Measurements from ENCODE around the gene EPHX1.

Gene EPHX1

GRCh38 chr1:225846331-225847310 lies 36.7 kb downstream of the EPHX1 start:
- no peak overlapping the region for H3K4me3 ChIP-seq (ENCODE audit: low read depth, low read length)
- TF ChIP-seq, protein P1, sequence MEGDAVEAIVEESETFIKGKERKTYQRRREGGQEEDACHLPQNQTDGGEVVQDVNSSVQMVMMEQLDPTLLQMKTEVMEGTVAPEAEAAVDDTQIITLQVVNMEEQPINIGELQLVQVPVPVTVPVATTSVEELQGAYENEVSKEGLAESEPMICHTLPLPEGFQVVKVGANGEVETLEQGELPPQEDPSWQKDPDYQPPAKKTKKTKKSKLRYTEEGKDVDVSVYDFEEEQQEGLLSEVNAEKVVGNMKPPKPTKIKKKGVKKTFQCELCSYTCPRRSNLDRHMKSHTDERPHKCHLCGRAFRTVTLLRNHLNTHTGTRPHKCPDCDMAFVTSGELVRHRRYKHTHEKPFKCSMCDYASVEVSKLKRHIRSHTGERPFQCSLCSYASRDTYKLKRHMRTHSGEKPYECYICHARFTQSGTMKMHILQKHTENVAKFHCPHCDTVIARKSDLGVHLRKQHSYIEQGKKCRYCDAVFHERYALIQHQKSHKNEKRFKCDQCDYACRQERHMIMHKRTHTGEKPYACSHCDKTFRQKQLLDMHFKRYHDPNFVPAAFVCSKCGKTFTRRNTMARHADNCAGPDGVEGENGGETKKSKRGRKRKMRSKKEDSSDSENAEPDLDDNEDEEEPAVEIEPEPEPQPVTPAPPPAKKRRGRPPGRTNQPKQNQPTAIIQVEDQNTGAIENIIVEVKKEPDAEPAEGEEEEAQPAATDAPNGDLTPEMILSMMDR (IDR thresholded peaks at IDR 0.05; ENCODE audit: low read depth, low read length), result no peak

DNA sequence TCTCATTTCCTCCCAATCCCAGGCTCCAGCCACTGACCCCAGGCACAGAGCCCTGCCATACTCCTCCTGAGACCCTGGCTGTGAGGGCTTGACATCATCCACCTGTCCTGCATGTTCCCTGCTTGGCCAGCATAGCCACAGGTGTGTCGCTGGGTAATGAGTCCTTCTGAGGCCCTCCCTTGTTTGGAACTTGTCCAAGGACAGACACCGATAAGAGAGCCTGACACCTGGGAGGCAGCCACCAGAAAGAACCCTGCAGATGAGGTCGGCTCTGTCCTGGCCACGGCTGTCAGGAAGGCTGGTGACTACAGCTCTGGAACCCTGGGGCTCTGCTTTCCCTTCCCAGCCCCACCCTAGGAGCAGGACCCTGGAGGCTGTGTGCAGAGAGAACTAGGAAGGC lies 37.7 kb downstream of the EPHX1 start:
- TF ChIP-seq, protein P1 (IDR thresholded peaks at IDR 0.05; ENCODE audit: low read depth, low read length), result no peak
- H3K4me3 ChIP-seq (ENCODE audit: low read depth, low read length), result no peak overlapping the region

GRCh38 chr1:225848030-225848955 lies 38.4 kb downstream of the EPHX1 start:
- H3K4me3 ChIP-seq (ENCODE audit: low read depth, low read length), result no peak overlapping the region

DNA sequence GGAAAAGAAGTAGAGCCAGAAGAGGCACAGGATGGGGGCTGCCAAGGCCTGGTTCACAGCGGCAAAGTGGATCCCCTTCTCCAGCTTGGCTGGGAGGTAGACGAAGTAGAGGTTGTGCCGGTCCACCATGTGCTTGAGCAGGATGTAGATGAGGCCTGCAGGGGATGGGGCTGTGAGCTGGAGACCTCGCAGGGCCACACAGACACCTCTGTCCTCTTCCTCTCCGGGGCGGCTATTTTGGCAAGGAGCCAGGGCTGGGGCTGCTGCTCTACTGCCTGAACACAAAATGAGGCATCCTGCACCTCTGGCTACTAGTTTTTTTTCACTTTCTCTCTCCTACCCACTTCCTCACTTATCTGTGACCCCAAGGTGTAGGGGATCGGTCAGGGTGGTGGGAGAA lies 40.0 kb downstream of the EPHX1 start:
- no peak overlapping the region for H3K4me3 ChIP-seq (ENCODE audit: low read depth, low read length)
- TF ChIP-seq, protein P1 (IDR thresholded peaks at IDR 0.05; ENCODE audit: low read depth, low read length), result no peak

More at GRCh38 chr1:225848030-225848955, 38.4 kb downstream of the EPHX1 start:
- TF ChIP-seq, protein P1 (IDR thresholded peaks at IDR 0.05; ENCODE audit: low read depth, low read length), result no peak

GRCh38 chr1:225850370-225850769 lies 40.4 kb downstream of the EPHX1 start:
- no peak overlapping the region for H3K4me3 ChIP-seq (ENCODE audit: low read depth, low read length)
- TF ChIP-seq, protein P1 (IDR thresholded peaks at IDR 0.05; ENCODE audit: low read depth, low read length), result no peak

GRCh38 chr1:225851805-225852204 lies 41.9 kb downstream of the EPHX1 start:
- no peak overlapping the region for H3K4me3 ChIP-seq (ENCODE audit: low read depth, low read length)

More at GRCh38 chr1:225851805-225852204, 41.9 kb downstream of the EPHX1 start:
- TF ChIP-seq, protein P1 (IDR thresholded peaks at IDR 0.05; ENCODE audit: low read depth, low read length), result no peak
